Measurements from ENCODE around the gene RAI14. TPM values are rescaled to one million over a fixed set of nuclear protein-coding genes. Genes with fewer than 3 reads are reported as not detected.

The RAI14 gene
- total and polyA plus RNA-seq, 2 donors (not counting 1 experiment from before 2014, with no cell fraction given): 98.7 to 125 TPM

GRCh38 chr5:34735491-34736426, 79.6 kb downstream of the RAI14 start:
- DNase-seq (ENCODE audit: low read depth in 2 of 2): peak; percentile 85 to 97
- H3K4me3 ChIP-seq (replicated peaks in 1 of 4; ENCODE audit: control extremely low read depth in 1 of 4, insufficient read depth in 1 of 4, low read depth in 3 of 4, low read length in 4 of 4): no peak overlapping the region
- no peaks in the 10 kb centered on the region for H3K27me3 ChIP-seq (ENCODE audit: control insufficient read depth, insufficient read depth, low read length)
- H3K79me2 ChIP-seq (ENCODE audit: control insufficient read depth, insufficient read depth, low read length): peaks cover 57% of the 10 kb centered on the region
- peaks cover 5% of the 10 kb centered on the region for H3K4me1 ChIP-seq (ENCODE audit: control insufficient read depth, extremely low read depth, insufficient read depth, low read length)
- H3K27ac ChIP-seq (ENCODE audit: insufficient read depth, low read length): no peak overlapping the region
- H2AFZ ChIP-seq (ENCODE audit: low read length): no peak overlapping the region
- H3K9ac ChIP-seq (ENCODE audit: insufficient read depth, low read length): no peak overlapping the region
- H4K20me1 ChIP-seq (ENCODE audit: control insufficient read depth, extremely low read depth, insufficient read depth, low read length): no peaks in the 10 kb centered on the region
- no peak for TF ChIP-seq EZH2 (IDR thresholded peaks at IDR 0.05; ENCODE audit: low read length, missing control alignments)
- no peak for TF ChIP-seq CTCF (conservative IDR thresholded peaks at IDR 0.05 in 1 of 2, IDR thresholded peaks at IDR 0.05 in 1 of 2; ENCODE audit: low read depth in 1 of 2, low read length in 2 of 2)
- no peak overlapping the region for H3K4me2 ChIP-seq (ENCODE audit: extremely low read depth, insufficient read depth, low read length)
- H3K9me3 ChIP-seq (ENCODE audit: control insufficient read depth, insufficient read depth, low read depth, low read length): no peaks in the 10 kb centered on the region
- peaks cover 4% of the 10 kb centered on the region for H3K36me3 ChIP-seq (ENCODE audit: control insufficient read depth, insufficient read depth, low read length)

- Histone ChIP-seq H3K9ac (ENCODE audit: insufficient read depth, low read length) (no peak overlapping the region), H3K79me2 (ENCODE audit: control insufficient read depth, insufficient read depth, low read length) (peaks cover 63% of the 10 kb centered on the region), H3K4me2 (ENCODE audit: extremely low read depth, insufficient read depth, low read length) (no peak overlapping the region), H3K4me3 (replicated peaks in 1 of 4; ENCODE audit: control extremely low read depth in 1 of 4, insufficient read depth in 1 of 4, low read depth in 3 of 4, low read length in 4 of 4) (no peak overlapping the region), H3K4me1 (ENCODE audit: control insufficient read depth, extremely low read depth, insufficient read depth, low read length) (peaks cover 5% of the 10 kb centered on the region), H2AFZ (ENCODE audit: low read length) (no peak overlapping the region), H3K27me3 (ENCODE audit: control insufficient read depth, insufficient read depth, low read length) (no peaks in the 10 kb centered on the region), H3K36me3 (ENCODE audit: control insufficient read depth, insufficient read depth, low read length) (peaks cover 4% of the 10 kb centered on the region), H4K20me1 (ENCODE audit: control insufficient read depth, extremely low read depth, insufficient read depth, low read length) (no peaks in the 10 kb centered on the region), H3K9me3 (ENCODE audit: control insufficient read depth, insufficient read depth, low read depth, low read length) (no peaks in the 10 kb centered on the region), H3K27ac (ENCODE audit: insufficient read depth, low read length) (no peak overlapping the region)
- TF ChIP-seq CTCF (conservative IDR thresholded peaks at IDR 0.05 in 1 of 2, IDR thresholded peaks at IDR 0.05 in 1 of 2; ENCODE audit: low read depth in 1 of 2, low read length in 2 of 2) (no peak), EZH2 (IDR thresholded peaks at IDR 0.05; ENCODE audit: low read length, missing control alignments) (no peak)
- peak in 1 of 2 donors; percentile 61 for DNase-seq (ENCODE audit: low read depth in 2 of 2)
These were observed 80.5 kb downstream of the RAI14 start for GRCh38 chr5:34736445-34737115.

GRCh38 chr5:34737731-34738130, 81.6 kb downstream of the RAI14 start:
- no peak overlapping the region for H3K27ac ChIP-seq (ENCODE audit: insufficient read depth, low read length)
- no peaks in the 10 kb centered on the region for H3K9me3 ChIP-seq (ENCODE audit: control insufficient read depth, insufficient read depth, low read depth, low read length)
- TF ChIP-seq EZH2 (IDR thresholded peaks at IDR 0.05; ENCODE audit: low read length, missing control alignments): no peak
- TF ChIP-seq CTCF (conservative IDR thresholded peaks at IDR 0.05 in 1 of 2, IDR thresholded peaks at IDR 0.05 in 1 of 2; ENCODE audit: low read depth in 1 of 2, low read length in 2 of 2): no peak
- no peak overlapping the region for H3K4me3 ChIP-seq (replicated peaks in 1 of 4; ENCODE audit: control extremely low read depth in 1 of 4, insufficient read depth in 1 of 4, low read depth in 3 of 4, low read length in 4 of 4)
- no peaks in the 10 kb centered on the region for H4K20me1 ChIP-seq (ENCODE audit: control insufficient read depth, extremely low read depth, insufficient read depth, low read length)
- H3K27me3 ChIP-seq (ENCODE audit: control insufficient read depth, insufficient read depth, low read length): no peaks in the 10 kb centered on the region
- no peak overlapping the region for H3K4me2 ChIP-seq (ENCODE audit: extremely low read depth, insufficient read depth, low read length)
- H2AFZ ChIP-seq (ENCODE audit: low read length): no peak overlapping the region
- peaks cover 5% of the 10 kb centered on the region for H3K4me1 ChIP-seq (ENCODE audit: control insufficient read depth, extremely low read depth, insufficient read depth, low read length)
- H3K9ac ChIP-seq (ENCODE audit: insufficient read depth, low read length): no peak overlapping the region
- DNase-seq (ENCODE audit: low read depth in 2 of 2): no peak
- H3K36me3 ChIP-seq (ENCODE audit: control insufficient read depth, insufficient read depth, low read length): peaks cover 4% of the 10 kb centered on the region
- peaks cover 65% of the 10 kb centered on the region for H3K79me2 ChIP-seq (ENCODE audit: control insufficient read depth, insufficient read depth, low read length)
